H1 (cell line): ENCODE data around the gene ERP44.
"Not testable (repeated sequence)": the region's sequence is repeated elsewhere in the genome, so short reads cannot be mapped to it uniquely, and the experiment has no call there.

Source experiments
- CTBP2 ChIP-seq: IDR thresholded peaks from 2 replicates; pipeline ENCODE4 v1.7.0; 2011; ENCODE audit warnings: borderline replicate concordance, mild to moderate bottlenecking, moderate library complexity, mixed read lengths, low read length; ENCODE audit not compliant: insufficient read depth, insufficient read length
- GABPA ChIP-seq: IDR thresholded peaks from 2 replicates; pipeline ENCODE4 v1.6.1; 2011; ENCODE audit warnings: mild to moderate bottlenecking, low read length, moderate library complexity, borderline replicate concordance; ENCODE audit not compliant: insufficient read depth
- POLR2A ChIP-seq, 2 experiments: IDR thresholded peaks; 1 replicate in 1 of 2; 2 replicates in 1 of 2; pipeline ENCODE4 v1.6.1; 2011; ENCODE audit warnings: low read depth in 2 of 2, low read length in 2 of 2, mild to moderate bottlenecking in 2 of 2; ENCODE audit errors: control extremely low read depth in 1 of 2
- TF ChIP-seq, protein P1 (sequence below), 3 experiments: IDR thresholded peaks; 1 replicate in 2 of 3; 2 replicates in 1 of 3; pipeline versions ENCODE4 v1.5.1 to v1.6.1; 2011; ENCODE audit warnings: low read length in 3 of 3, mild to moderate bottlenecking in 3 of 3, inconsistent platforms in 2 of 3, low read depth in 1 of 3, moderate library complexity in 1 of 3; ENCODE audit not compliant: insufficient read depth in 1 of 3; ENCODE audit errors: control extremely low read depth in 1 of 3

DNA sequence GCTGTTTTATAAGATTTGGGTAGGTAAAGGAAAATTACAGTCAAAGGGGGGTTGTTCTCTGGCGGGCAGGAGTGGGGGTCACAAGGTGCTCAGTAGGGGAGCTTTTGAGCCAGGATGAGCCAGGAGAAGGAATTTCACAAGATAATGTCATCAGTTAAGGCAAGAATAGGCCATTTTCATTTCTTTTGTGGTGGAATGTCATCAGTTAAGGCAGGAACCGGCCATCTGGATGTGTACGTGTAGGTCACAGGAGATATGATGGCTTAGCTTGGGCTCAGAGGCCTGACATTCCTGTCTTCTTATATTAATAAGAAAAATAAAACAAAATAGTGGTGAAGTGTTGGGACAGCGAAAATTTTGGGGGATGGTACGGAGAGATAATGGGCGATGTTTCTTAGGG is 41.5 kb upstream of the ERP44 start:
- TF ChIP-seq GABPA; CTBP2; POLR2A (IDR thresholded peaks at IDR 0.05; ENCODE audit: control extremely low read depth in 1 of 2, low read depth in 2 of 2, low read length in 2 of 2): not testable (repeated sequence)
- TF ChIP-seq, protein P1, sequence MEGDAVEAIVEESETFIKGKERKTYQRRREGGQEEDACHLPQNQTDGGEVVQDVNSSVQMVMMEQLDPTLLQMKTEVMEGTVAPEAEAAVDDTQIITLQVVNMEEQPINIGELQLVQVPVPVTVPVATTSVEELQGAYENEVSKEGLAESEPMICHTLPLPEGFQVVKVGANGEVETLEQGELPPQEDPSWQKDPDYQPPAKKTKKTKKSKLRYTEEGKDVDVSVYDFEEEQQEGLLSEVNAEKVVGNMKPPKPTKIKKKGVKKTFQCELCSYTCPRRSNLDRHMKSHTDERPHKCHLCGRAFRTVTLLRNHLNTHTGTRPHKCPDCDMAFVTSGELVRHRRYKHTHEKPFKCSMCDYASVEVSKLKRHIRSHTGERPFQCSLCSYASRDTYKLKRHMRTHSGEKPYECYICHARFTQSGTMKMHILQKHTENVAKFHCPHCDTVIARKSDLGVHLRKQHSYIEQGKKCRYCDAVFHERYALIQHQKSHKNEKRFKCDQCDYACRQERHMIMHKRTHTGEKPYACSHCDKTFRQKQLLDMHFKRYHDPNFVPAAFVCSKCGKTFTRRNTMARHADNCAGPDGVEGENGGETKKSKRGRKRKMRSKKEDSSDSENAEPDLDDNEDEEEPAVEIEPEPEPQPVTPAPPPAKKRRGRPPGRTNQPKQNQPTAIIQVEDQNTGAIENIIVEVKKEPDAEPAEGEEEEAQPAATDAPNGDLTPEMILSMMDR (IDR thresholded peaks at IDR 0.05; ENCODE audit: control extremely low read depth in 1 of 3, insufficient read depth in 1 of 3, low read depth in 1 of 3, low read length in 3 of 3) = not testable (repeated sequence)
